Prostate gland (tissue), 2 donors: ENCODE measurements around the gene LYZL1. TPM values are rescaled to one million over a fixed set of nuclear protein-coding genes. Genes with fewer than 3 reads are reported as not detected.
"Not testable (repeated sequence)": the region's sequence is repeated elsewhere in the genome, so short reads cannot be mapped to it uniquely, and the experiment has no call there.

ENCODE experiments used
- DNase-seq: peaks from one replicate; pipeline ENCODE4 v3.0.0-alpha.2; 2019; ENCODE audit warnings: low spot score
- H3K27ac ChIP-seq, 2 donors: fragments of 200-600 bp; sonication (generic); 2 replicates each; pipeline ENCODE4 v1.5.1; 2017 to 2019
- H3K27me3 ChIP-seq: fragments of 200-600 bp; sonication (generic); replicated peaks from 2 replicates; pipeline ENCODE4 v1.5.1; 2019; ENCODE audit not compliant: insufficient read depth
- H3K36me3 ChIP-seq, 2 donors: fragments of 200-600 bp; sonication (generic); 1 replicate in 1 of 2; 2 replicates in 1 of 2; pipeline versions ENCODE4 v1.5.1 to v1.8.1; 2017 to 2019
- H3K4me1 ChIP-seq: fragments of 200-600 bp; sonication (generic); replicated peaks from 2 replicates; pipeline ENCODE4 v1.5.1; 2019
- H3K4me3 ChIP-seq, 2 donors: fragments of 200-600 bp; sonication (generic); 2 replicates each; pipeline ENCODE4 v1.5.1; 2017 to 2019
- H3K9me3 ChIP-seq: fragments of 200-600 bp; sonication (generic); 2 replicates; pipeline ENCODE4 v1.5.1; 2017
- POLR2A ChIP-seq: fragments of 450-650 bp; IDR thresholded peaks from one replicate; pipeline ENCODE4 v1.6.1; 2016; ENCODE audit warnings: antibody characterized with exemption, mild to moderate bottlenecking
- POLR2AphosphoS5 ChIP-seq: sonication (generic); formaldehyde crosslinking; IDR thresholded peaks from one replicate; pipeline ENCODE4 v1.6.1; 2017; ENCODE audit warnings: antibody characterized with exemption
- WGBS: methylation state at CpG from one replicate; pipeline ENCODE4 v1.1.5; 2018; 5-methylcytosine and 5-hydroxymethylcytosine counted together
- intact Hi-C: fragments of 100-400 bp; cut with DNase I; formaldehyde crosslinking; loops from one replicate; pipeline ENCODE4 v1.14.2; 2022
- total RNA-seq, 2 donors: library from RNA; depleted of rRNA; stranded (reverse); fragments of >200 nt; gene quantifications; one replicate each; pipeline ENCODE4 v1.1.0, GENCODE V29; 2016
- TF ChIP-seq, protein P1 (sequence below), 4 experiments: fragments of 200-600 bp in 2 of 4; fragments of 450-650 bp in 2 of 4; sonication (generic) in 2 of 4; IDR thresholded peaks; 1 replicate in 3 of 4; 2 replicates in 1 of 4; pipeline ENCODE4 v1.5.1; 2016 to 2019; ENCODE audit warnings: antibody characterized with exemption in 4 of 4, mild to moderate bottlenecking in 2 of 4, moderate library complexity in 2 of 4

LYZL1 gene
- total RNA-seq, 2 donors from 2014 or later = 9.5 TPM; not detected in 1

DNA sequence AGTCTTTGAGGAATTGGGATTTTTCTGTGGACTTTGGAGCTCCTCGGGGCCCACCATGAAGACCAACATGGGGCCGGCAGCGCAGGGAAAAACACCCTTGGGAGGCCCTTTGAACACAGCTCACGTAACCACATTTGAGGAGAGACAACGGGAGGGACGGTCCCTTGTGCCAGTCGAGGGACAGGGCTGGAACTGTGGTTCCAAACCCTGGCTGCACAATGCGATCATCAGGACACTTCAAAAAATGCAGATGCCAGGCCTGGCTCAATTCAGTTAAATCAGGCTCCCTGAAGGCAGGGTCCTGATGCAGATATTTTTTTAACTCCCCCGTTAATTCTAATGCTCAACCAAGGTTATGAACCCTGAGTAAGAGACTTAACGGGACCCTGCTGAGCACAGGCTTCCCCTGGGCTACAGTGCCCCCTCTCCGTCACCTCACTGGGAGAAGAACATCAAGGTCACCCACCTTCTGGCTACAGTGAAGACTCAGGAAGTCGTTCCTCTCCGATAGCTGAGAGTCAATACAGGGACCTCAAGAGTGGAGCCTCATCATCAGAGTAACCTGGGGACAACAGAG, 30.4 kb downstream of the LYZL1 start:
- TF ChIP-seq POLR2A = no peak
- TF ChIP-seq POLR2AphosphoS5 = no peak
- TF ChIP-seq, protein P1, sequence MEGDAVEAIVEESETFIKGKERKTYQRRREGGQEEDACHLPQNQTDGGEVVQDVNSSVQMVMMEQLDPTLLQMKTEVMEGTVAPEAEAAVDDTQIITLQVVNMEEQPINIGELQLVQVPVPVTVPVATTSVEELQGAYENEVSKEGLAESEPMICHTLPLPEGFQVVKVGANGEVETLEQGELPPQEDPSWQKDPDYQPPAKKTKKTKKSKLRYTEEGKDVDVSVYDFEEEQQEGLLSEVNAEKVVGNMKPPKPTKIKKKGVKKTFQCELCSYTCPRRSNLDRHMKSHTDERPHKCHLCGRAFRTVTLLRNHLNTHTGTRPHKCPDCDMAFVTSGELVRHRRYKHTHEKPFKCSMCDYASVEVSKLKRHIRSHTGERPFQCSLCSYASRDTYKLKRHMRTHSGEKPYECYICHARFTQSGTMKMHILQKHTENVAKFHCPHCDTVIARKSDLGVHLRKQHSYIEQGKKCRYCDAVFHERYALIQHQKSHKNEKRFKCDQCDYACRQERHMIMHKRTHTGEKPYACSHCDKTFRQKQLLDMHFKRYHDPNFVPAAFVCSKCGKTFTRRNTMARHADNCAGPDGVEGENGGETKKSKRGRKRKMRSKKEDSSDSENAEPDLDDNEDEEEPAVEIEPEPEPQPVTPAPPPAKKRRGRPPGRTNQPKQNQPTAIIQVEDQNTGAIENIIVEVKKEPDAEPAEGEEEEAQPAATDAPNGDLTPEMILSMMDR (IDR thresholded peaks at IDR 0.05) = no peak
- Histone ChIP-seq H3K4me1 (no peaks in the 10 kb centered on the region), H3K36me3 (no peaks in the 10 kb centered on the region), H3K27ac (peak overlapping the region in 1 of 2 donors; percentile 17), H3K27me3 (no peaks in the 10 kb centered on the region), H3K4me3 (no peak overlapping the region), H3K9me3 (no peaks in the 10 kb centered on the region)
- no peak for DNase-seq
- WGBS = 61% methylated on average over 13 of the region's 13 CpGs
- intact Hi-C loops = no loop called here

DNA sequence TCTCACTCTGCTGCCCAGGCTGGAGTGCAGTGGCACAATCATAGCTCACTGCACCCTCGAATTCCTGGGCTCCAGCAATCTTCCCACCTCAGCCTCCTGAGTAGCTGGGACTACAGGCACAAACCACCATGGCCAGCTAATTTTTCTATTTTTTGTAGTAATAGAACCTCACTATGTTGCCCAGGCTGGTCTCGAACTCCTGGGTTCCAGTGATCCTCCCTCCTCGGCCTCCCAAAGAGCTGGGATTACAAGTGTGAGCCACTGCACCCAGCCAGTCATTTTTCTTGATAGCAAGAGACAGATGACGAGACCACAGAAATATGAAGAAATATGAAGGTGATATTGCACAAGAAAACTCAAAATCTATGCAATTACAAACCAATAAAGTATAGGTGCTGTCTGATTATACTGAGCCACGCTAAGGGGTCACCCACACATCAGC, 31.8 kb downstream of the LYZL1 start:
- H3K4me1 ChIP-seq, H3K9me3 ChIP-seq, H3K27me3 ChIP-seq, intact Hi-C loops, H3K36me3 ChIP-seq, H3K4me3 ChIP-seq, H3K27ac ChIP-seq, DNase-seq: not testable (repeated sequence)
- WGBS = 95% methylated on average over 5 of the region's 5 CpGs

DNA sequence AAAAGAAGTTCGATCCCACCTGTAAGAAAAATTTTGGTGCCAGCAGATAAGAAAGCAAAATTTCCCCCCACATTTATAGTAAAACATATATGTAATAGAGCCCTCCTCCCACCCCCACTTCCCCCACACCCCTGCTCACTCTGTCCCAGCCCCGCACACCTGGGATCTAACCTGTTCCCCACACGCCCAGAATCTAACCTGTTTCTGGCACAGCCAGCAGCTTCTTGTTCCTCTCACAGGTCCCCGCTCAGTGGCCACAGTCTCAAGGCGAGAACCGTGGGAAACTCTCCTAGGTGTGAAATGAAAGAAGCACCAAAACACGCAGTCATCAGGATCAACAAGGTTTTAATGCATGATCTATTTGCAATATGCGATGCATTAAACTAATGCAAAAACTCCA, 32.8 kb downstream of the LYZL1 start:
- Histone ChIP-seq H3K4me1 (no peaks in the 10 kb centered on the region), H3K36me3 (no peaks in the 10 kb centered on the region), H3K4me3 (no peak overlapping the region), H3K27ac (no peak overlapping the region), H3K9me3 (no peaks in the 10 kb centered on the region), H3K27me3 (no peaks in the 10 kb centered on the region)
- TF ChIP-seq, protein P1 (IDR thresholded peaks at IDR 0.05) = no peak
- TF ChIP-seq POLR2A (no peak), POLR2AphosphoS5 (no peak)
- WGBS = 80% methylated on average over 8 of the region's 8 CpGs
- intact Hi-C loops = no loop called here
- DNase-seq = no peak

DNA sequence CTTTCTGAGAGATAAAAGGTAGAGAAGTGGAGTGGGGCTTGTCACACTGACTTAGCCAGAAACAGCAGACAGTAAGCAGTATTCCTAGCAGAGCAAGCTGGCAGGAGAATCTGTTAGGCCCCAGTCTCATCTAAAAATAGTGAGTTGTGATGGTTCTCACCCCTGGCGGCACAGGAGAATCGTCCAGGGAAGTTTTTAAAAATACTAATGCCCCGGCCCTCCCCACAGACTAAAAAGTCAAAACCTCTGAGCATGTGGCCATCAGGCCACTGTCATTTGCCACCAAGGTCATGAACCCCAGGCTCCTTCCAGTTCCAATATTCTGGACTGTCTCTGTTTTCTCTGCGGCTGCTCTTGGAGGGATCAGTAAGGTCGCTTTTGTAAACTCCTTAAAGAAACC, 34.0 kb downstream of the LYZL1 start:
- no peak for DNase-seq
- H3K4me1 ChIP-seq = no peaks in the 10 kb centered on the region
- H3K4me3 ChIP-seq = no peak overlapping the region
- WGBS = 63% methylated on average over 5 of the region's 5 CpGs
- no peaks in the 10 kb centered on the region for H3K36me3 ChIP-seq
- no peak overlapping the region for H3K27ac ChIP-seq
- no peaks in the 10 kb centered on the region for H3K27me3 ChIP-seq
- intact Hi-C loops = no loop called here
- TF ChIP-seq POLR2AphosphoS5 (no peak), POLR2A (no peak)
- TF ChIP-seq, protein P1 (IDR thresholded peaks at IDR 0.05) = no peak
- H3K9me3 ChIP-seq = no peaks in the 10 kb centered on the region

DNA sequence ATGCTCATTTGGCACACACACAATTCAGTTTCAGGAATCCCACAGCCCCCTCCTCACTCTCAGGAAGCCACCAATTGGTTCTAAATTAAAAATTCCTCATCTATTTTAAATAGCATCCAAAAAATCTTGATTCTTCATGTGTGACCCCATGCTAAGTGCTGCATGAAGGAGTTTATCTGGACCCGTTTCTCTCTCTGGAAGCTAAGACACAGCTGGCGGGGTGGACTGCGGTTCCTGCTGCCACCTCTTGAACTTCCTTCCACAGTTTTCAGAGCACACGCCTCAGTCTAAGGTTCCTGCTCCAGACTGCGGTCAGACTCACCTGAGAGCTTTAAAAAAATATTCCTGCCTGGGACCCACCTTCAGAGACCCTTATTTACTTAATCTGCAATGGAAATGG, 34.5 kb downstream of the LYZL1 start:
- intact Hi-C loops = no loop called here
- WGBS = 78% methylated on average over 5 of the region's 5 CpGs
- no peaks in the 10 kb centered on the region for H3K27me3 ChIP-seq
- TF ChIP-seq POLR2A (no peak), POLR2AphosphoS5 (no peak)
- TF ChIP-seq, protein P1 (IDR thresholded peaks at IDR 0.05) = no peak
- no peaks in the 10 kb centered on the region for H3K4me1 ChIP-seq
- no peak for DNase-seq
- no peaks in the 10 kb centered on the region for H3K9me3 ChIP-seq
- no peak overlapping the region for H3K4me3 ChIP-seq
- no peaks in the 10 kb centered on the region for H3K36me3 ChIP-seq
- no peak overlapping the region for H3K27ac ChIP-seq
